IPS-18a (cell line): Measurements from ENCODE around the gene KCNQ1.

Experiments used
- H3K27ac ChIP-seq: one replicate; pipeline ENCODE4 v1.5.1; 2013; ENCODE audit warnings: low read length
- H3K27me3 ChIP-seq: one replicate; pipeline ENCODE4 v1.6.1; 2013; ENCODE audit warnings: mild to moderate bottlenecking, low read length; ENCODE audit not compliant: control insufficient read depth, insufficient read depth
- H3K36me3 ChIP-seq: one replicate; pipeline ENCODE4 v1.6.1; 2013; ENCODE audit warnings: low read depth, low read length; ENCODE audit not compliant: control insufficient read depth
- H3K4me1 ChIP-seq: one replicate; pipeline ENCODE4 v1.6.1; 2013; ENCODE audit warnings: low read depth, low read length; ENCODE audit not compliant: control insufficient read depth
- H3K4me3 ChIP-seq: one replicate; pipeline ENCODE4 v1.5.1; 2013; ENCODE audit warnings: low read length
- H3K9ac ChIP-seq: one replicate; pipeline ENCODE4 v1.6.1; 2013; ENCODE audit warnings: mild to moderate bottlenecking, low read length, moderate library complexity
- H3K9me3 ChIP-seq: one replicate; pipeline ENCODE4 v1.6.1; 2013; ENCODE audit warnings: low read depth, low read length; ENCODE audit not compliant: control insufficient read depth

KCNQ1 gene

GRCh38 chr11:2807801-2808241 lies 363.0 kb downstream of the KCNQ1 start:
- Histone ChIP-seq H3K9ac (no peak overlapping the region), H3K4me3 (no peak overlapping the region), H3K27ac (no peak overlapping the region), H3K27me3 (peaks cover 49% of the 10 kb centered on the region), H3K36me3 (no peaks in the 10 kb centered on the region), H3K9me3 (no peaks in the 10 kb centered on the region), H3K4me1 (peaks cover 5% of the 10 kb centered on the region)

DNA sequence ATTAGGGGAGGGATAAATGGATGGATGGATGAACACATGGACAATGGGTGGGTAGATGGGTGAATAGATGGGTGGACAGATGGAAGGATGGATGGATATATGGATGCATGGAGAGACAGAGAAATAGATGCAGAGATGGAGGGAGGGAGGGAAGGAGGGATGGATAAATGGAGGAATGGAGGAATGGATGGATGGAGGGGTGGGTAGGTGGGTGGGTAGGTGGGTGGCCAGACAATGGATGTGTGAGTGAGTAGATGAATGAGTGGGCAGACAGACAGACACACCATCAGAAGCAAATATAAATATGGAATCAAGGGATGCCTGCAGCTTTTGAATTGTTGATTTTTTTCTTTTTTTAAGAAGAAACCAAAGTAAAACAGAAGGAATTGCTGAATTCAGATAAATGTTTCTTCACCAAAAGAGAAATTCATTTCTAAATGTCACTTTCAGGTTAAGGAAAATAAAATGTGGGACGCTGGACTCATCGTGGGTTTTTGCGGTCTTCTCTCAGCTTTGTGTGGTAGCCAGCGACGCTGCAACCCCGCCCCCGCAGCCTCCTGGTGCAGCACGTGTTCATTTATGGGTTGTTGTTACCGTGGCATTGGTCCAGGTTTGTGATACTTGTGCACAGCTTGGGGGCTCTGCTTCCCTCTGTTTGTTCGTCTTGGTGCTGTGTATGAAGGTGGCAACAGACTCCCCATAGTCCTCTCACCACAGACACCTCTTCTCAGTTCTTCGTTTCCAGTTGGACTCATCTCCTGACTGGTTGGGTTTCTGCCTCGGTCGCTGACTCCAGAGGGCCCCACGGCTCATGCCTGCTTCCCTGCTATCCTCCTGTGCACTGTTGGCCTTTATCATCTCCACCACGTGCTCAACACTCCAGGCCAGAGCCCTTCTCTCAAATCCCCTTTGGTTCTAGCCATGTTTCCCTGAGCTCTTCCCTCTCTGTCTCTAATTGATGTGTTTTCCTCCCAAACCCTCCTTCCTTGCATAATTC lies 364.3 kb downstream of the KCNQ1 start:
- Histone ChIP-seq H3K9me3 (no peaks in the 10 kb centered on the region), H3K36me3 (no peaks in the 10 kb centered on the region), H3K4me3 (no peak overlapping the region), H3K27ac (no peak overlapping the region), H3K9ac (no peak overlapping the region), H3K27me3 (peaks cover 57% of the 10 kb centered on the region), H3K4me1 (peaks cover 5% of the 10 kb centered on the region)

GRCh38 chr11:2809854-2810253 lies 365.0 kb downstream of the KCNQ1 start:
- Histone ChIP-seq H3K9ac (no peak overlapping the region), H3K4me3 (no peak overlapping the region), H3K9me3 (no peaks in the 10 kb centered on the region), H3K27ac (no peak overlapping the region), H3K4me1 (peaks cover 5% of the 10 kb centered on the region), H3K27me3 (peaks cover 58% of the 10 kb centered on the region), H3K36me3 (no peaks in the 10 kb centered on the region)

- H3K27me3 ChIP-seq = peaks cover 52% of the 10 kb centered on the region
- no peak overlapping the region for H3K27ac ChIP-seq
- H3K9me3 ChIP-seq = no peaks in the 10 kb centered on the region
- H3K4me3 ChIP-seq = no peak overlapping the region
- H3K4me1 ChIP-seq = peaks cover 5% of the 10 kb centered on the region
- no peaks in the 10 kb centered on the region for H3K36me3 ChIP-seq
- H3K9ac ChIP-seq = no peak overlapping the region
Measured at GRCh38 chr11:2810411-2811205, 365.8 kb downstream of the KCNQ1 start.

DNA sequence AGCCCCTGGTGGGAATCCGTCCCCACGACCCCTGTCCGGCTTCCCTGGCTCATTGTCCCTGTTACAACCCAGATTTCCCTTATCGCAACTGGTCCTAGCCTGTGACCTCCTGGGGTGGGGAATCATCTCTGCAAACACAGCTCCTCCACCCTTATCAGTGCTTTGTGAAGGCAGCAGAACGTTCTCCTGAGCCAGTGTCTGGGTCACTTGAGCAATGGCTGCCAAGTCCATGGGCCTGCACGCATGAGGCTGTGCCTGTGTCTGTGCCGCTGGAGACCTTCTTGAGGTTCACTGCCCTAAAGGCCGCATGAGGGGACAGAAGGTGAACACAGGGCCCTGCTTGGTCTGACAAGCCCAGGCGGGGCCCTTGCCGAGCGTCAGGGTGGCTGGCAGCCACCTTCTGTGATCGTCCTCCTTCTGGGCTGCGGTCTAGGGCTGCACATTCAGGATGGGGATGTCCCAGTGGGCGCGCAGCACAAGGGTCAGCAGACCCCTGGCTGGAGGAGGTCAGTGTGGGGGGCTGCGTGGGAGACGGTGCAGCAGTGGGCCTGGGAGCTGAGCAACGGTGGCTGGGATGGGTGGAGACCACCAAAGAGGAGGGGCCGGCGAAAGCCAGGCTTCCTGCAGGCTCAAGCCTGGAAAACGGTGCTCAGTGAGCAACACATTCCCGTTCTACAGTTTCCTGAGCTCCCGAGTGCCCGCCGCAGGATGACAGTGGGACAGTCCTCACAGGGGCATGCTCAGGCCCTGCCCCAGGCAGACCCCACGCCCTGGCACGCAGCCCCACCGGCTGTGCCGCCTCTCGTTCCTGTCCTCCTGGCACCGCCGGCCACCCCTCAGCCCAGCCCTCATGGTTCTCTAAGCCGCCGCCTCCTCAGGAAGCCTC lies 366.6 kb downstream of the KCNQ1 start:
- Histone ChIP-seq H3K9ac (no peak overlapping the region), H3K27me3 (peaks cover 48% of the 10 kb centered on the region)

DNA sequence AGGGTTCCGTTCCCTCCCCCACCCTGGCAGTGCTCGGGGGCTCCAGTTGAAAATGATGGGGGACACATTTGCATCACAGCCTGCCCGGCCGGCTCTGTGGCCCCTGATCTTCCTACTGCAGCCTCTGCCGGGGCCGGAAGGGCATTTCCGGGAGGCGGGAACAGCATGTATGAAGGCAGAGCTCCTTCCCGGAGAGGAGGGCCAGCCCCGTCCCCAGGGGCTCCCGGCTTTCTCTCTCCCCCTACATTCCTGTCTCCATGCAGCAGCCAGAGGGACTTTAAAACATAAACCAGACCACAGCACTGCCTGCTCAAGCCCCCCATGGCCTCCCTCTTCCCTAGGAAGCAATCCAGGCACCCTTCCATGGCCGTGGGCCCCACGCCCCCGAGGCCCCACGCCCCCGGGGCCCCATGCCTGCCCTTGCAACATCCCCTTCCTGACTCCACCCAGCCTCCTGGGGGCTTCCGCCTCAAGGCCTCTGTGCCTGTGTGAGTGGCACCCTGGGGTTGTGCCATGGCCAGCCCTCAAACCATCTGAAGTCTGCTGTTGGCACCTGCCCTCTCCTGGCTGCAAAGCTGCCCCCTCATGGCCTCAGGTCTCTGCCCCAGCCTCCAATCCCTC lies 367.7 kb downstream of the KCNQ1 start:
- no peaks in the 10 kb centered on the region for H3K36me3 ChIP-seq
- H3K4me1 ChIP-seq = peaks cover 5% of the 10 kb centered on the region
- H3K27ac ChIP-seq = no peak overlapping the region
- peaks cover 48% of the 10 kb centered on the region for H3K27me3 ChIP-seq
- H3K4me3 ChIP-seq = no peak overlapping the region
- H3K9me3 ChIP-seq = no peaks in the 10 kb centered on the region
- no peak overlapping the region for H3K9ac ChIP-seq

More for the DNA sequence above, 366.6 kb downstream of the KCNQ1 start:
- no peak overlapping the region for H3K27ac ChIP-seq
- H3K9me3 ChIP-seq = no peaks in the 10 kb centered on the region
- H3K4me3 ChIP-seq = no peak overlapping the region
- H3K36me3 ChIP-seq = no peaks in the 10 kb centered on the region
- peaks cover 5% of the 10 kb centered on the region for H3K4me1 ChIP-seq

DNA sequence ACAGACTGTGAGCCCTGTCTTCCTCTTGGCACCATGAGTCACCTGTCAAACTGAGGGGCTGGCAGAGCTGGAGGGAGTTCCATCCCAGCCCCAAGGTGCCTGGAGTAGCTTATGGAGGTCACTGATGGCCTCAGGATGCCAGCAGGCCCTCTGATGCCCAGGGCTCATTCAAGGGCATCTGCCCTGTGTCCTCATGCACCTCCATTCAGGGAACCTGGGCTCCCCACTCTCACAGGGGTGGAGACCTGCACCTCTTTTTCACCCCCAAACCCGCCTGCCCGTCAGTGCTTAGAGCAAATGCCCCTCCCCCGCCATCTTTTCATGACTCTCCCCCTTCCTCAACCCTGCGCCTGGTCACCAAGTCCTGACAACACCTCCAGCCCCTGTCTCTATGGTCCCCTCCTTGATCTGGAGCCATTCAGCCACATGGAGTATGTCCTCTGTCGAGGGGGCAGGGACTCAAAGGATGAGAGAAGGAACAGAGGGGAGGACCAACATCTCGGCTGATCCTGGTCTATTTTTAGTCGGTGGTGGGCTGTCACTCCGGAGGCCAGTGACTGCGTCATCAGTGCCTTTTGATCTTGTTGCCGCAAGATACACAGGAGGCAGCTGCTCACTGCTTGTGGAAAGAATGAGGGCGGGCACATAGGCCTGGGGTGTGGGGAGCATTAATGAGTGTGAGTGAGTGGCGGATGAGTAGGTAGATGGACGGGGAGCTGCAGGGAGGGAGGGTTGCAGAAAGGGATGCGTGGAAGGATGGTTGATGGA lies 368.5 kb downstream of the KCNQ1 start:
- Histone ChIP-seq H3K4me3 (no peak overlapping the region), H3K9ac (no peak overlapping the region), H3K4me1 (peaks cover 9% of the 10 kb centered on the region)

DNA sequence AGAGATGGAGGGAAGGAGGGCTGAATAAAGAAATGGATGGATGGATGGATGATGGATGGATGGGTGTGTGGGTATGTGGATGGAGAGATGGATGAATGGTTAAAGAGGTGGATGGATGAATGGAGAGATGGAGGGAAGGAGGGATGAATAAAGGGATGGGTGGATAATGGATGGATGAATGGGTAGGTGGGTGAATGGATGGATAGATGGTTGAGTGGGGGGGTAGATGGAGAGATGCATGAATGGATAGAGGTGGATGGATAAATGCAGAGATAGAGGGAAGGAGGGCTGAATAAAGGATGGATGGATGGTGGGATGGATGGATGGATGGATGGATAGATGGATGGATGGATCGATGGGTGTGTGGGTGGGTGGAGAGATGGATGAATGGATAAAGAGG lies 369.2 kb downstream of the KCNQ1 start:
- no peaks in the 10 kb centered on the region for H3K9me3 ChIP-seq
- H3K4me1 ChIP-seq = peaks cover 9% of the 10 kb centered on the region
- no peaks in the 10 kb centered on the region for H3K36me3 ChIP-seq
- H3K4me3 ChIP-seq = no peak overlapping the region
- peaks cover 39% of the 10 kb centered on the region for H3K27me3 ChIP-seq
- no peak overlapping the region for H3K27ac ChIP-seq
- H3K9ac ChIP-seq = no peak overlapping the region

More for the DNA sequence above, 368.5 kb downstream of the KCNQ1 start:
- Histone ChIP-seq H3K27ac (no peak overlapping the region), H3K27me3 (peaks cover 46% of the 10 kb centered on the region), H3K9me3 (no peaks in the 10 kb centered on the region), H3K36me3 (no peaks in the 10 kb centered on the region)

DNA sequence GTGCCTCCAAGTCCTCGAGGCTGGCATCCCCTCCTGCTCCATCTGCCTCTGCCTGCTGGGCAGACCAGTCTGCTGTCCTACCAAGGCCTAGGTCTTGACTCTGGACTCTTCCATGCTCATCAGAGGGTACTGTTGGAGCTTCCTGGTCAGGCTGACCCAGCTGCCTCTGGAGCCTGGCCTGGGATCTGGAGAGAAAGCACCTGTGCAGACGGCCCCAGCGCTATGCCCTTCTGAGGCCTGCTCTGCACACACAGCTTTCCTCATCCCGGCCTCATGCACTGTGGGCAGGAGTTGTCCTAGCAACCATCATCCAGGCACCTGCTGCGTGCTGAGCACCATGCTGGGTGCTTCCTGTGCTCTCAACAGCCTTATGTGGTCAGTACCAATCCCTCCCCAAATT lies 369.9 kb downstream of the KCNQ1 start:
- H3K9me3 ChIP-seq = no peaks in the 10 kb centered on the region
- no peak overlapping the region for H3K9ac ChIP-seq
- H3K36me3 ChIP-seq = no peaks in the 10 kb centered on the region
- H3K4me3 ChIP-seq = no peak overlapping the region
- peaks cover 32% of the 10 kb centered on the region for H3K27me3 ChIP-seq
- peaks cover 9% of the 10 kb centered on the region for H3K4me1 ChIP-seq
- H3K27ac ChIP-seq = no peak overlapping the region

- H3K4me3 ChIP-seq = no peak overlapping the region
- no peaks in the 10 kb centered on the region for H3K9me3 ChIP-seq
- H3K27me3 ChIP-seq = peaks cover 21% of the 10 kb centered on the region
- H3K27ac ChIP-seq = no peak overlapping the region
- H3K4me1 ChIP-seq = peaks cover 9% of the 10 kb centered on the region
- no peaks in the 10 kb centered on the region for H3K36me3 ChIP-seq
- no peak overlapping the region for H3K9ac ChIP-seq
Measured at GRCh38 chr11:2815762-2816496, 371.1 kb downstream of the KCNQ1 start.
